ENCODE measurements around the gene CDHR3.

- TF ChIP-seq ZBTB33 (CRISPR knock-in tag; IDR thresholded peaks at IDR 0.05) (no peak), SETDB1 (IDR thresholded peaks at IDR 0.05; ENCODE audit: low read length) (no peak), SREBF2 (CRISPR knock-in tag; IDR thresholded peaks at IDR 0.05) (no peak), MTA3 (IDR thresholded peaks at IDR 0.05; ENCODE audit: borderline replicate concordance) (no peak), TOE1 (IDR thresholded peaks at IDR 0.05; ENCODE audit: borderline replicate concordance) (no peak), TOE1 (CRISPR knock-in tag; IDR thresholded peaks at IDR 0.05; ENCODE audit: borderline replicate concordance, low read depth) (no peak), ZBTB43 (CRISPR knock-in tag; IDR thresholded peaks at IDR 0.05) (no peak)
- TF ChIP-seq, protein P1, sequence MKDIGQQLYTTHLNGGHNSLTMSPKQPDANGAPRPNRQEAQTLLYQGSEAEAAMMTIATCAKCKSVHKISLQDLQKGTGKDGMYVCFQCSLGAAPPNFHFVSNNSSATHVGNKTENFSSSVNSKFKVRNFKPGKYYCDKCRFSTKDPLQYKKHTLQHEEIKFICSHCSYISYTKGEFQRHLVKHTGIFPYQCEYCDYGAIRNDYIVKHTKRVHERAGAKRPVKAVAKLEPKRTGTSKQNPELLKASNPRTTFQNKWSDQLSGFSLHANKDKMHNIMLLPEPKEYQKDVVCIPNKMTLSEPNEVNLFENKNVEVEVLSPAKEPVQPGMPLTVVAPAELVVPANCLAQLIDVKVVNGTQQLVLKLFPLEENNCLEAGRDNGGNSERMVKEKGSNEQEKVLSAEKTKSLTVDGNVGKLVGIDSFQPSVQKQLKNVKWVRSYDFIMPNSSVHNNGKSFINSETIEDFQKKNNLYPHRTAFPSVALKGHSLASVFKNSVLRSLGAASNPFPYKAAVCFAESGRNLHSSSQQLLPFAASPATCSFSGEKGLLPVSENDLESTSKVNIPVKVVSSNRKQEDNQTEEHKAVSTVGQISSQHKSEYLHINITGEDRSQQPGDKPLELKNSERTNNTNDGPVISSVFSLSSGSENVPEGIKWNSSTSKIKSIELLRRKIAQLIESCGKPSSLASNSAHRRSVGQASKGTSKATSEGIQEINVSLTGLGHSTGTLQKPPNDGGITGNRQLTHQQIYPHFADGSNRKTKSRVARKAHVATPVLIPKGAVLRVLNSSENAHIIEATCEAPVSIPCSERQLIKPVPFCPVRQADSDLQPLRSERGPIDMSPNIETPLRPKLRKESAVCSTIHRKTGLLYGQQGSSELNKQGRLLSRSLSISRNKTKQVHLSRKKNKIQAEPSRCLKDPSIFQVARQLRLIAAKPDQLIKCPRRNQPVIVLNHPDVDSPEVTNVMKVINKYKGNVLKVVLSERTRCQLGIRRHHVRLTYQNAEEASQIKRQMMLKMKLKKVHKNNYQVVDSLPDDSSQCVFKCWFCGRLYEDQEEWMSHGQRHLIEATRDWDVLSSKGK (CRISPR knock-in tag; IDR thresholded peaks at IDR 0.05) = no peak
- TF ChIP-seq, protein P2, sequence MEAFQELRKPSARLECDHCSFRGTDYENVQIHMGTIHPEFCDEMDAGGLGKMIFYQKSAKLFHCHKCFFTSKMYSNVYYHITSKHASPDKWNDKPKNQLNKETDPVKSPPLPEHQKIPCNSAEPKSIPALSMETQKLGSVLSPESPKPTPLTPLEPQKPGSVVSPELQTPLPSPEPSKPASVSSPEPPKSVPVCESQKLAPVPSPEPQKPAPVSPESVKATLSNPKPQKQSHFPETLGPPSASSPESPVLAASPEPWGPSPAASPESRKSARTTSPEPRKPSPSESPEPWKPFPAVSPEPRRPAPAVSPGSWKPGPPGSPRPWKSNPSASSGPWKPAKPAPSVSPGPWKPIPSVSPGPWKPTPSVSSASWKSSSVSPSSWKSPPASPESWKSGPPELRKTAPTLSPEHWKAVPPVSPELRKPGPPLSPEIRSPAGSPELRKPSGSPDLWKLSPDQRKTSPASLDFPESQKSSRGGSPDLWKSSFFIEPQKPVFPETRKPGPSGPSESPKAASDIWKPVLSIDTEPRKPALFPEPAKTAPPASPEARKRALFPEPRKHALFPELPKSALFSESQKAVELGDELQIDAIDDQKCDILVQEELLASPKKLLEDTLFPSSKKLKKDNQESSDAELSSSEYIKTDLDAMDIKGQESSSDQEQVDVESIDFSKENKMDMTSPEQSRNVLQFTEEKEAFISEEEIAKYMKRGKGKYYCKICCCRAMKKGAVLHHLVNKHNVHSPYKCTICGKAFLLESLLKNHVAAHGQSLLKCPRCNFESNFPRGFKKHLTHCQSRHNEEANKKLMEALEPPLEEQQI (IDR thresholded peaks at IDR 0.05) = no peak
- TF ChIP-seq, protein P3, sequence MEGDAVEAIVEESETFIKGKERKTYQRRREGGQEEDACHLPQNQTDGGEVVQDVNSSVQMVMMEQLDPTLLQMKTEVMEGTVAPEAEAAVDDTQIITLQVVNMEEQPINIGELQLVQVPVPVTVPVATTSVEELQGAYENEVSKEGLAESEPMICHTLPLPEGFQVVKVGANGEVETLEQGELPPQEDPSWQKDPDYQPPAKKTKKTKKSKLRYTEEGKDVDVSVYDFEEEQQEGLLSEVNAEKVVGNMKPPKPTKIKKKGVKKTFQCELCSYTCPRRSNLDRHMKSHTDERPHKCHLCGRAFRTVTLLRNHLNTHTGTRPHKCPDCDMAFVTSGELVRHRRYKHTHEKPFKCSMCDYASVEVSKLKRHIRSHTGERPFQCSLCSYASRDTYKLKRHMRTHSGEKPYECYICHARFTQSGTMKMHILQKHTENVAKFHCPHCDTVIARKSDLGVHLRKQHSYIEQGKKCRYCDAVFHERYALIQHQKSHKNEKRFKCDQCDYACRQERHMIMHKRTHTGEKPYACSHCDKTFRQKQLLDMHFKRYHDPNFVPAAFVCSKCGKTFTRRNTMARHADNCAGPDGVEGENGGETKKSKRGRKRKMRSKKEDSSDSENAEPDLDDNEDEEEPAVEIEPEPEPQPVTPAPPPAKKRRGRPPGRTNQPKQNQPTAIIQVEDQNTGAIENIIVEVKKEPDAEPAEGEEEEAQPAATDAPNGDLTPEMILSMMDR (IDR thresholded peaks at IDR 0.05 in 2 of 3, conservative IDR thresholded peaks at IDR 0.05 in 1 of 3; ENCODE audit: insufficient read depth in 2 of 3, low read depth in 1 of 3, low read length in 3 of 3) = no peak
These were observed 19.3 kb downstream of the CDHR3 start for GRCh38 chr7:105982388-105982787.

Measured in K562 (cell line).